Measurements from ENCODE around the gene MMP7. TPM values are rescaled to one million over a fixed set of nuclear protein-coding genes. Genes with fewer than 3 reads are reported as not detected.

Gene MMP7
- total and polyA plus RNA-seq, 2 experiments from 2014 or later = not detected

DNA sequence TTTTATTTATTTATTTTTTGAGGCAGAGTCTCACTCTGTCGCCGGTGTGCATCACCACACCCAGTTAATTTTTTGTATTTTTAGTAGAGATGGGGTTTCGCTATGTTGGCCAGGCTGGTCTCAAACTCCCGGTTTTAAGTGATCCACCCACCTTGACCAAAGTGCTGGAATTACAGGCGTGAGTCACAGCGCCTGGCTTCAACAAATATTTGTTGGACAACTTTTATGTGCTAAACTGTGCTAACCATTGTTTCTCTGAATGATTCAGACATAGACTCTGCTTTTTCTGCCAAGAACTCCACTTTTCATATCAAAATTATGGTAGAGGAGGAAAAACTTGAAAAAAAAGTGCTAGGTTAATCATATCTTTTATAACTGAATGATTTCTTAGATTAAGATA lies 36.3 kb downstream of the MMP7 start (continued):
- TF ChIP-seq, protein P1, sequence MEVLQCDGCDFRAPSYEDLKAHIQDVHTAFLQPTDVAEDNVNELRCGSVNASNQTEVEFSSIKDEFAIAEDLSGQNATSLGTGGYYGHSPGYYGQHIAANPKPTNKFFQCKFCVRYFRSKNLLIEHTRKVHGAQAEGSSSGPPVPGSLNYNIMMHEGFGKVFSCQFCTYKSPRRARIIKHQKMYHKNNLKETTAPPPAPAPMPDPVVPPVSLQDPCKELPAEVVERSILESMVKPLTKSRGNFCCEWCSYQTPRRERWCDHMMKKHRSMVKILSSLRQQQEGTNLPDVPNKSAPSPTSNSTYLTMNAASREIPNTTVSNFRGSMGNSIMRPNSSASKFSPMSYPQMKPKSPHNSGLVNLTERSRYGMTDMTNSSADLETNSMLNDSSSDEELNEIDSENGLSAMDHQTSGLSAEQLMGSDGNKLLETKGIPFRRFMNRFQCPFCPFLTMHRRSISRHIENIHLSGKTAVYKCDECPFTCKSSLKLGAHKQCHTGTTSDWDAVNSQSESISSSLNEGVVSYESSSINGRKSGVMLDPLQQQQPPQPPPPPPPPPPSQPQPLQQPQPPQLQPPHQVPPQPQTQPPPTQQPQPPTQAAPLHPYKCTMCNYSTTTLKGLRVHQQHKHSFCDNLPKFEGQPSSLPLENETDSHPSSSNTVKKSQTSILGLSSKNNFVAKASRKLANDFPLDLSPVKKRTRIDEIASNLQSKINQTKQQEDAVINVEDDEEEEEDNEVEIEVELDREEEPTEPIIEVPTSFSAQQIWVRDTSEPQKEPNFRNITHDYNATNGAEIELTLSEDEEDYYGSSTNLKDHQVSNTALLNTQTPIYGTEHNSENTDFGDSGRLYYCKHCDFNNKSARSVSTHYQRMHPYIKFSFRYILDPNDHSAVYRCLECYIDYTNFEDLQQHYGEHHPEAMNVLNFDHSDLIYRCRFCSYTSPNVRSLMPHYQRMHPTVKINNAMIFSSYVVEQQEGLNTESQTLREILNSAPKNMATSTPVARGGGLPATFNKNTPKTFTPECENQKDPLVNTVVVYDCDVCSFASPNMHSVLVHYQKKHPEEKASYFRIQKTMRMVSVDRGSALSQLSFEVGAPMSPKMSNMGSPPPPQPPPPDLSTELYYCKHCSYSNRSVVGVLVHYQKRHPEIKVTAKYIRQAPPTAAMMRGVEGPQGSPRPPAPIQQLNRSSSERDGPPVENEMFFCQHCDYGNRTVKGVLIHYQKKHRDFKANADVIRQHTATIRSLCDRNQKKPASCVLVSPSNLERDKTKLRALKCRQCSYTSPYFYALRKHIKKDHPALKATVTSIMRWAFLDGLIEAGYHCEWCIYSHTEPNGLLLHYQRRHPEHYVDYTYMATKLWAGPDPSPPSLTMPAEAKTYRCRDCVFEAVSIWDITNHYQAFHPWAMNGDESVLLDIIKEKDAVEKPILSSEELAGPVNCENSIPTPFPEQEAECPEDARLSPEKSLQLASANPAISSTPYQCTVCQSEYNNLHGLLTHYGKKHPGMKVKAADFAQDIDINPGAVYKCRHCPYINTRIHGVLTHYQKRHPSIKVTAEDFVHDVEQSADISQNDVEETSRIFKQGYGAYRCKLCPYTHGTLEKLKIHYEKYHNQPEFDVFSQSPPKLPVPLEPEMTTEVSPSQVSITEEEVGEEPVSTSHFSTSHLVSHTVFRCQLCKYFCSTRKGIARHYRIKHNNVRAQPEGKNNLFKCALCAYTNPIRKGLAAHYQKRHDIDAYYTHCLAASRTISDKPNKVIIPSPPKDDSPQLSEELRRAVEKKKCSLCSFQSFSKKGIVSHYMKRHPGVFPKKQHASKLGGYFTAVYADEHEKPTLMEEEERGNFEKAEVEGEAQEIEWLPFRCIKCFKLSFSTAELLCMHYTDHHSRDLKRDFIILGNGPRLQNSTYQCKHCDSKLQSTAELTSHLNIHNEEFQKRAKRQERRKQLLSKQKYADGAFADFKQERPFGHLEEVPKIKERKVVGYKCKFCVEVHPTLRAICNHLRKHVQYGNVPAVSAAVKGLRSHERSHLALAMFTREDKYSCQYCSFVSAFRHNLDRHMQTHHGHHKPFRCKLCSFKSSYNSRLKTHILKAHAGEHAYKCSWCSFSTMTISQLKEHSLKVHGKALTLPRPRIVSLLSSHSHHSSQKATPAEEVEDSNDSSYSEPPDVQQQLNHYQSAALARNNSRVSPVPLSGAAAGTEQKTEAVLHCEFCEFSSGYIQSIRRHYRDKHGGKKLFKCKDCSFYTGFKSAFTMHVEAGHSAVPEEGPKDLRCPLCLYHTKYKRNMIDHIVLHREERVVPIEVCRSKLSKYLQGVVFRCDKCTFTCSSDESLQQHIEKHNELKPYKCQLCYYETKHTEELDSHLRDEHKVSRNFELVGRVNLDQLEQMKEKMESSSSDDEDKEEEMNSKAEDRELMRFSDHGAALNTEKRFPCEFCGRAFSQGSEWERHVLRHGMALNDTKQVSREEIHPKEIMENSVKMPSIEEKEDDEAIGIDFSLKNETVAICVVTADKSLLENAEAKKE (CRISPR knock-in tag; IDR thresholded peaks at IDR 0.05) = no peak

DNA sequence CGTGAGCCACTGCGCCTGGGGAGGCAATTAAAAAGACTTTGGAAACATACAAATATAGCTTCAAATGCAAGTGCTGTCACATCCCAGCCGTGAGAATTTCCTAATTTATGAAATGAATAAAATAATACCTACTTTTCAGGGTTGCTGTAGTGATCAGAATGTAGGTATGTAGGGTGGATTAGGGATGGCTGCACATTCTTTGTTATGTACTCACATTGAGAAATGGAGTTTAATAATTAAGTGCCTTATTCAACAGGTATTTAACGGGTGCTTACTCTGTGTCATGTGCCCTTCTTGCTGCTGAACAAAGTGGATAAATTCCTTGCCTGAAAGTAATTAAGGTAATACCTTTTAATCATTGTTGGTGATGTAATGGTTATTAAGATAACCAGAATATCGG lies 37.0 kb downstream of the MMP7 start:
- Histone ChIP-seq H3K36me3 (ENCODE audit: insufficient read depth) (no peaks in the 10 kb centered on the region), H3K79me2 (replicated peaks; ENCODE audit: insufficient read depth) (no peaks in the 10 kb centered on the region), H3K4me1 (ENCODE audit: insufficient read depth) (no peaks in the 10 kb centered on the region), H3F3A (replicated peaks; ENCODE audit: low read depth) (no peaks in the 10 kb centered on the region), H3K4me2 (no peak overlapping the region), H3K9me2 (ENCODE audit: insufficient read depth) (no peaks in the 10 kb centered on the region), H3K27ac (ENCODE audit: low read depth) (no peak overlapping the region), H3K4me3 (no peak overlapping the region), H4K20me1 (replicated peaks; ENCODE audit: insufficient read depth) (no peaks in the 10 kb centered on the region), H3K27me3 (ENCODE audit: insufficient read depth) (no peaks in the 10 kb centered on the region), H2AFZ (no peak overlapping the region)
- no peaks in the 10 kb centered on the region for H3K9me3 Mint-ChIP-seq
- H3K4me1 Mint-ChIP-seq = peaks cover 5% of the 10 kb centered on the region
- H3K27me3 Mint-ChIP-seq (ENCODE audit: insufficient read depth, low read depth, poor library complexity) = peaks cover 7% of the 10 kb centered on the region
- ATAC-seq = no peak
- DNase-seq (ENCODE audit: low spot score) = no peak
- no peaks in the 10 kb centered on the region for H3K36me3 Mint-ChIP-seq (ENCODE audit: low read depth)
- H3K27ac Mint-ChIP-seq = no peak overlapping the region
- no peak overlapping the region for H3K4me3 Mint-ChIP-seq
- TF ChIP-seq, protein P2, sequence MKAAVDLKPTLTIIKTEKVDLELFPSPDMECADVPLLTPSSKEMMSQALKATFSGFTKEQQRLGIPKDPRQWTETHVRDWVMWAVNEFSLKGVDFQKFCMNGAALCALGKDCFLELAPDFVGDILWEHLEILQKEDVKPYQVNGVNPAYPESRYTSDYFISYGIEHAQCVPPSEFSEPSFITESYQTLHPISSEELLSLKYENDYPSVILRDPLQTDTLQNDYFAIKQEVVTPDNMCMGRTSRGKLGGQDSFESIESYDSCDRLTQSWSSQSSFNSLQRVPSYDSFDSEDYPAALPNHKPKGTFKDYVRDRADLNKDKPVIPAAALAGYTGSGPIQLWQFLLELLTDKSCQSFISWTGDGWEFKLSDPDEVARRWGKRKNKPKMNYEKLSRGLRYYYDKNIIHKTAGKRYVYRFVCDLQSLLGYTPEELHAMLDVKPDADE (IDR thresholded peaks at IDR 0.05) = no peak
- TF ChIP-seq EZH2phosphoT487 (IDR thresholded peaks at IDR 0.05; ENCODE audit: unreplicated experiment) (no peak), POLR2AphosphoS5 (IDR thresholded peaks at IDR 0.05; ENCODE audit: low read depth) (no peak), ZNF114 (CRISPR knock-in tag; IDR thresholded peaks at IDR 0.05) (no peak), STAT1 (IDR thresholded peaks at IDR 0.05; ENCODE audit: unreplicated experiment) (no peak), CREB1 (CRISPR knock-in tag; IDR thresholded peaks at IDR 0.05; ENCODE audit: low read depth) (no peak)
- TF ChIP-seq, protein P3, sequence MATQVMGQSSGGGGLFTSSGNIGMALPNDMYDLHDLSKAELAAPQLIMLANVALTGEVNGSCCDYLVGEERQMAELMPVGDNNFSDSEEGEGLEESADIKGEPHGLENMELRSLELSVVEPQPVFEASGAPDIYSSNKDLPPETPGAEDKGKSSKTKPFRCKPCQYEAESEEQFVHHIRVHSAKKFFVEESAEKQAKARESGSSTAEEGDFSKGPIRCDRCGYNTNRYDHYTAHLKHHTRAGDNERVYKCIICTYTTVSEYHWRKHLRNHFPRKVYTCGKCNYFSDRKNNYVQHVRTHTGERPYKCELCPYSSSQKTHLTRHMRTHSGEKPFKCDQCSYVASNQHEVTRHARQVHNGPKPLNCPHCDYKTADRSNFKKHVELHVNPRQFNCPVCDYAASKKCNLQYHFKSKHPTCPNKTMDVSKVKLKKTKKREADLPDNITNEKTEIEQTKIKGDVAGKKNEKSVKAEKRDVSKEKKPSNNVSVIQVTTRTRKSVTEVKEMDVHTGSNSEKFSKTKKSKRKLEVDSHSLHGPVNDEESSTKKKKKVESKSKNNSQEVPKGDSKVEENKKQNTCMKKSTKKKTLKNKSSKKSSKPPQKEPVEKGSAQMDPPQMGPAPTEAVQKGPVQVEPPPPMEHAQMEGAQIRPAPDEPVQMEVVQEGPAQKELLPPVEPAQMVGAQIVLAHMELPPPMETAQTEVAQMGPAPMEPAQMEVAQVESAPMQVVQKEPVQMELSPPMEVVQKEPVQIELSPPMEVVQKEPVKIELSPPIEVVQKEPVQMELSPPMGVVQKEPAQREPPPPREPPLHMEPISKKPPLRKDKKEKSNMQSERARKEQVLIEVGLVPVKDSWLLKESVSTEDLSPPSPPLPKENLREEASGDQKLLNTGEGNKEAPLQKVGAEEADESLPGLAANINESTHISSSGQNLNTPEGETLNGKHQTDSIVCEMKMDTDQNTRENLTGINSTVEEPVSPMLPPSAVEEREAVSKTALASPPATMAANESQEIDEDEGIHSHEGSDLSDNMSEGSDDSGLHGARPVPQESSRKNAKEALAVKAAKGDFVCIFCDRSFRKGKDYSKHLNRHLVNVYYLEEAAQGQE (IDR thresholded peaks at IDR 0.05; ENCODE audit: unreplicated experiment) = no peak

Data from GM23338 (cell line).